Caco-2 (cell line): ENCODE data around the gene HES3. TPM values are rescaled to one million over a fixed set of nuclear protein-coding genes. Genes with fewer than 3 reads are reported as not detected.

Source experiments
- BruUV-seq: library from RNA; stranded (reverse); fragments of 400-500 nt; replicated peaks from 2 replicates; lab custom pipeline; 2021; lab: Mats Ljungman, UMichigan
- CTCF ChIA-PET: fragments of 300-600 bp; sonication (Branson Sonifier 250); formaldehyde crosslinking; loops from one replicate; lab custom pipeline; 2022; ENCODE audit warnings: antibody characterized with exemption; lab: Charles Lee
- POLR2A ChIA-PET: fragments of 300-600 bp; sonication (Branson Sonifier 250); formaldehyde crosslinking; loops from one replicate; lab custom pipeline; 2022; ENCODE audit warnings: antibody characterized with exemption; lab: Charles Lee
- DNase-seq, 2 experiments: peaks; one replicate each; pipeline versions ENCODE4 v3.0.0 to v3.0.0-alpha.2; 2020 to 2022
- H3K27me3 ChIP-seq: replicated peaks from 2 replicates; pipeline ENCODE4 v1.6.0; 2011; ENCODE audit warnings: low read length; ENCODE audit not compliant: control insufficient read depth, insufficient read depth
- H3K36me3 ChIP-seq: 2 replicates; pipeline ENCODE4 v1.5.1; 2011; ENCODE audit warnings: low read length; ENCODE audit not compliant: control insufficient read depth, insufficient read depth
- H3K4me1 ChIP-seq: fragments of 250-450 bp; sonication (Bioruptor Pico); 2 replicates; pipeline ENCODE4 v1.5.1; 2020; ENCODE audit warnings: mild to moderate bottlenecking
- H3K4me3 ChIP-seq: 2 replicates; pipeline ENCODE4 v1.5.1; 2011; ENCODE audit warnings: low read depth, mild to moderate bottlenecking, control low read depth, low read length
- H3K9me3 ChIP-seq: fragments of 250-450 bp; sonication (Bioruptor Pico); 2 replicates; pipeline ENCODE4 v1.5.1; 2020; ENCODE audit warnings: mild to moderate bottlenecking, moderate library complexity
- H3K27ac Mint-ChIP-seq: one replicate; pipeline ENCODE4 v1.8.0; 2022; ENCODE audit warnings: mixed read lengths; ENCODE audit not compliant: unreplicated experiment
- H3K27me3 Mint-ChIP-seq: one replicate; pipeline ENCODE4 v1.8.0; 2022; ENCODE audit warnings: mixed read lengths; ENCODE audit not compliant: insufficient read depth, unreplicated experiment
- H3K36me3 Mint-ChIP-seq: one replicate; pipeline ENCODE4 v1.8.0; 2022; ENCODE audit warnings: mild to moderate bottlenecking, mixed read lengths; ENCODE audit not compliant: insufficient read depth, unreplicated experiment
- H3K4me1 Mint-ChIP-seq: one replicate; pipeline ENCODE4 v1.8.0; 2022; ENCODE audit warnings: low read depth, mixed read lengths; ENCODE audit not compliant: unreplicated experiment
- H3K4me3 Mint-ChIP-seq: one replicate; pipeline ENCODE4 v1.8.0; 2022; ENCODE audit warnings: mild to moderate bottlenecking, moderate library complexity, mixed read lengths; ENCODE audit not compliant: unreplicated experiment
- H3K9me3 Mint-ChIP-seq: one replicate; pipeline ENCODE4 v1.8.0; 2022; ENCODE audit warnings: mixed read lengths; ENCODE audit not compliant: unreplicated experiment
- intact Hi-C: fragments of 100-400 bp; cut with micrococcal nuclease; formaldehyde crosslinking; loops from one replicate; pipeline ENCODE4 v1.10.0; 2022; ENCODE audit not compliant: unreplicated experiment
- total RNA-seq: library from RNA; stranded (reverse); gene quantifications from 2 replicates; pipeline ENCODE4 v1.2.3, GENCODE V29; 2022
- TF ChIP-seq, protein P1 (sequence below), 2 experiments: fragments of 200-600 bp in 1 of 2; IDR thresholded peaks; 1 replicate in 1 of 2; 2 replicates in 1 of 2; pipeline versions ENCODE4 v1.5.1 to v1.8.0; 2011 to 2022; ENCODE audit warnings: antibody characterized with exemption in 1 of 2, control low read depth in 1 of 2, inconsistent platforms in 1 of 2, low read depth in 1 of 2, low read length in 1 of 2, mild to moderate bottlenecking in 1 of 2, moderate library complexity in 1 of 2; ENCODE audit not compliant: insufficient read depth in 1 of 2, severe bottlenecking in 1 of 2, unreplicated experiment in 1 of 2

The HES3 gene
- total RNA-seq, 1 experiment from 2014 or later = not detected

DNA sequence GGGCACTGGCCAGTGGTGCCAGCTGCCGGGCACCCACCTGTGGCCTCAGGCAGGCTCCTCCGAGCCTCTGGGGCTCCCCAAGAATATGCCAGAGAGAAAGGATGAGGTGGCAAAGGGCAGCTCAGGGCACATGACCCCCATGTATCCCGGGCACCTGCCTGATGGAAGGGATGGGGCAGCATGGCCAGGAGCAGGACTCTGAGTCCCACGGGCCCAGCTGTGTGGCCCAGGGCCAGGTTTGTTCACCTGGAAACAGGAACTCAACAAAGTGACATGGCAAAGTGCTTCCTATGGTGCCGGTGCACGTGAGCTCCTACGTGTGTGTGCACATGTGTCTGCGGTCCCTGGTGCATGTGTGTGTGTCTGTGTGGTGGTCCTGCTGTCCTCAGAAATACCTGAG, 26.4 kb downstream of the HES3 start:
- no peaks in the 10 kb centered on the region for H3K27me3 ChIP-seq
- H3K27me3 Mint-ChIP-seq = no peaks in the 10 kb centered on the region
- no peaks in the 10 kb centered on the region for H3K4me1 Mint-ChIP-seq
- H3K4me3 ChIP-seq = no peak overlapping the region
- no peaks in the 10 kb centered on the region for H3K9me3 ChIP-seq
- ChIA-PET CTCF (no interaction called here), POLR2A (no interaction called here)
- H3K27ac Mint-ChIP-seq = no peak overlapping the region
- H3K36me3 ChIP-seq = no peaks in the 10 kb centered on the region
- H3K4me3 Mint-ChIP-seq = no peak overlapping the region
- TF ChIP-seq, protein P1, sequence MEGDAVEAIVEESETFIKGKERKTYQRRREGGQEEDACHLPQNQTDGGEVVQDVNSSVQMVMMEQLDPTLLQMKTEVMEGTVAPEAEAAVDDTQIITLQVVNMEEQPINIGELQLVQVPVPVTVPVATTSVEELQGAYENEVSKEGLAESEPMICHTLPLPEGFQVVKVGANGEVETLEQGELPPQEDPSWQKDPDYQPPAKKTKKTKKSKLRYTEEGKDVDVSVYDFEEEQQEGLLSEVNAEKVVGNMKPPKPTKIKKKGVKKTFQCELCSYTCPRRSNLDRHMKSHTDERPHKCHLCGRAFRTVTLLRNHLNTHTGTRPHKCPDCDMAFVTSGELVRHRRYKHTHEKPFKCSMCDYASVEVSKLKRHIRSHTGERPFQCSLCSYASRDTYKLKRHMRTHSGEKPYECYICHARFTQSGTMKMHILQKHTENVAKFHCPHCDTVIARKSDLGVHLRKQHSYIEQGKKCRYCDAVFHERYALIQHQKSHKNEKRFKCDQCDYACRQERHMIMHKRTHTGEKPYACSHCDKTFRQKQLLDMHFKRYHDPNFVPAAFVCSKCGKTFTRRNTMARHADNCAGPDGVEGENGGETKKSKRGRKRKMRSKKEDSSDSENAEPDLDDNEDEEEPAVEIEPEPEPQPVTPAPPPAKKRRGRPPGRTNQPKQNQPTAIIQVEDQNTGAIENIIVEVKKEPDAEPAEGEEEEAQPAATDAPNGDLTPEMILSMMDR (IDR thresholded peaks at IDR 0.05; ENCODE audit: insufficient read depth in 1 of 2, low read depth in 1 of 2, low read length in 1 of 2, severe bottlenecking in 1 of 2, unreplicated experiment in 1 of 2) = no peak
- no TSS peak for BruUV-seq
- intact Hi-C loops = no loop called here
- H3K9me3 Mint-ChIP-seq = no peaks in the 10 kb centered on the region
- peaks cover 37% of the 10 kb centered on the region for H3K36me3 Mint-ChIP-seq
- no peak for DNase-seq
- H3K4me1 ChIP-seq = no peaks in the 10 kb centered on the region

DNA sequence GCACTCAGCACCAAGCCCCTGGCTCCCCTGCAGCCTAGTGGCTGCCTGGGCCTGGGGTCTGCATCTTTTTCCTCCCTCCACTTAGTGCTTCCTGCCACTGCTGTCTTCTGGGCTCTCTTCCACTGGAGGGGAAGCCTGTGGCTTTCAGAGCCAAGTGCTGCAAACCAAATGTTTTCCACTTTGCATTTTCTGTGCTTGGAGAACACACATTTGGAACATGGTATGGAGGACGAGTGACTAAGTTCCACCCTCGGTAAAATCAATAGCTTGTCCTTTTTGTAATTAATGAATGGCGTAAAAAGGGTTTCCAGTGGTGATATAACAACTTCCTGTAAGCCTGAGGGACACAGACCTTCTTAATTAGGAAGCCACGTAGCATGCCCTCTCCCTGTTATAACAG, 27.0 kb downstream of the HES3 start:
- Histone ChIP-seq H3K4me3 (no peak overlapping the region), H3K36me3 (no peaks in the 10 kb centered on the region), H3K27me3 (no peaks in the 10 kb centered on the region), H3K4me1 (no peaks in the 10 kb centered on the region), H3K9me3 (no peaks in the 10 kb centered on the region)
- no peaks in the 10 kb centered on the region for H3K9me3 Mint-ChIP-seq
- no peak for DNase-seq
- TF ChIP-seq, protein P1 (IDR thresholded peaks at IDR 0.05; ENCODE audit: insufficient read depth in 1 of 2, low read depth in 1 of 2, low read length in 1 of 2, severe bottlenecking in 1 of 2, unreplicated experiment in 1 of 2) = no peak
- H3K27me3 Mint-ChIP-seq = no peaks in the 10 kb centered on the region
- H3K4me3 Mint-ChIP-seq = no peak overlapping the region
- H3K4me1 Mint-ChIP-seq = no peaks in the 10 kb centered on the region
- no peak overlapping the region for H3K27ac Mint-ChIP-seq
- POLR2A ChIA-PET = no interaction called here
- intact Hi-C loops = no loop called here
- peaks cover 37% of the 10 kb centered on the region for H3K36me3 Mint-ChIP-seq
- CTCF ChIA-PET = no interaction called here
- BruUV-seq = no TSS peak

DNA sequence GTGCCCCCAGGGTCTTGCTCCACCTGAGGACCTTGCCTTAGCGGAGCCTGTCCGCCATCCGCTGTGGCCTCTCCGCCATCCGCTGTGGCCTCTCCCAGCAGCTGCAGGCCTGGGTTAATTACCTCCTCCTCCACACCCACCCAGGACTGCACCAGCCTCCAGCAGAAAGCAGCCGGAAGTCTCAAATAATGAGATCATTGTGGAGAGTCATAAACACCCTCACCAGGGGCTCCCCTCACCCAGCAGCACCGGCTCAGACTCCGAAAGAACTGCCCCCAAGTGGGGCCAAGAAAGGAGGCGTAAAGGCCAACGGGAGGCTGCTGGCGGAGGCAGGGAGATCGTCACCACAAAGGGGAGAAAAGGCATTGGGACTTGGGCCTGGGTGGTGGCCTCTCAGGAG, 27.6 kb downstream of the HES3 start:
- H3K4me1 Mint-ChIP-seq = no peaks in the 10 kb centered on the region
- H3K9me3 ChIP-seq = no peaks in the 10 kb centered on the region
- H3K36me3 Mint-ChIP-seq = peaks cover 32% of the 10 kb centered on the region
- H3K36me3 ChIP-seq = no peaks in the 10 kb centered on the region
- intact Hi-C loops = no loop called here
- no peak for DNase-seq
- H3K4me3 Mint-ChIP-seq = no peak overlapping the region
- no peaks in the 10 kb centered on the region for H3K27me3 ChIP-seq
- no peaks in the 10 kb centered on the region for H3K9me3 Mint-ChIP-seq
- TF ChIP-seq, protein P1 (IDR thresholded peaks at IDR 0.05; ENCODE audit: insufficient read depth in 1 of 2, low read depth in 1 of 2, low read length in 1 of 2, severe bottlenecking in 1 of 2, unreplicated experiment in 1 of 2) = no peak
- no peak overlapping the region for H3K27ac Mint-ChIP-seq
- no peaks in the 10 kb centered on the region for H3K27me3 Mint-ChIP-seq
- H3K4me1 ChIP-seq = no peaks in the 10 kb centered on the region
- ChIA-PET POLR2A (no interaction called here), CTCF (no interaction called here)
- H3K4me3 ChIP-seq = no peak overlapping the region
- no TSS peak for BruUV-seq
